Left ventricle myocardium inferior (tissue), 1 donor: ENCODE measurements around the gene RNF157. TPM values are rescaled to one million over a fixed set of nuclear protein-coding genes. Genes with fewer than 3 reads are reported as not detected.

Experiments used
- DNase-seq: peaks from one replicate; pipeline ENCODE4 v3.0.0-alpha.2; 2020
- H3K27ac ChIP-seq: fragments of 200-600 bp; replicated peaks from 2 replicates; pipeline ENCODE4 v1.8.0; 2021
- H3K27me3 ChIP-seq: fragments of 200-600 bp; 2 replicates; pipeline ENCODE4 v1.8.0; 2021; ENCODE audit warnings: low read depth
- H3K36me3 ChIP-seq: fragments of 200-600 bp; 2 replicates; pipeline ENCODE4 v1.8.0; 2021
- H3K4me1 ChIP-seq: fragments of 200-600 bp; 2 replicates; pipeline ENCODE4 v1.8.0; 2021
- H3K4me3 ChIP-seq: fragments of 200-600 bp; 2 replicates; pipeline ENCODE4 v1.8.0; 2021; ENCODE audit warnings: mild to moderate bottlenecking, moderate library complexity
- H3K9me3 ChIP-seq: fragments of 200-600 bp; replicated peaks from 2 replicates; pipeline ENCODE4 v1.8.0; 2021
- intact Hi-C: fragments of 100-400 bp; cut with micrococcal nuclease; formaldehyde crosslinking; loops from one replicate; pipeline ENCODE4 v1.11.0; 2022
- total RNA-seq: library from RNA; stranded (reverse); fragmentation: NEBNext Ultra II Directional; extraction: Animal tissue kit (Norgen Biotek cat#: 25700); gene quantifications from one replicate; pipeline ENCODE4 v1.2.1, GENCODE V29; 2021
- TF ChIP-seq, protein P1 (sequence below): fragments of 200-600 bp; IDR thresholded peaks from 2 replicates; pipeline ENCODE4 v1.8.0; 2021; ENCODE audit warnings: antibody characterized with exemption, mild to moderate bottlenecking, borderline replicate concordance
- donor health status: DM: no; HTN: yes; CAD: no; lungs with severe emphysema.

RNF157 gene
- total RNA-seq, 1 donor from 2014 or later = 4.8 TPM

DNA sequence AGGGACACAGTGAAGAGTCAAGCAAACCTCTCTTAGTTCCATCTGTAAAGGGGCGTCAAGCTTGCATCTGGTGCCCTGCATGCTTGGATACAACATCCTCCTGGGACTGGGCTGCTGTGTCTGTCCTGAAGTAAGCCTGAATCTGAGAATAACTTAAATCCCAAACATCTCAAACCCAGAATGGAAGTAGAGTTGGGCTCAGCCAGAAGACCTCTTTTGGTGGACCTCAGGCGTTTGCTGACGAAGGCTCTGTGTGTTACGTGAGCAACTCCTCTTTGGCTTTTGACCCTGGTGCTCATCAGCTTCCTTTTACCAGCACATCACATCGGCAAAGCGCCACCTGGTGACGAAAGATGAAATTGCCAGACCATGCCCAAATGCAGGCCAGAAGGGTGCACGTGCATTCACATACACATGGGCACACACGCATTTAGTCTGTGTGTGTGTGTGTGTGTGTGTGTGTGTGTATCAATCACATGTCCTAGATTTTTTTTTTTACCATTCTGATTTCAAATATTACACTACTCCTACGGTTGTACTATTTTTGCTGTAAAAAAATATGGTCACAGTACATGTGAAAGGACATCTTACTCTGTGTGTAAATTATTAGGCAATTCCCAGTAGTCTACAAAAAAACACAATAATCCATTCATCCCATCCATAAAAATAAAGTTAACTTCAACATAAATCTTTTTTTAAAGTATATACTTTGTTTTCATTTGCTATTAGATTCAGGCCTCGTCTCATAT, 58.1 kb downstream of the RNF157 start:
- intact Hi-C loops = loop anchor here (10.0 kb wide), 1 partner anchor 93 kb away; no protein-coding TSS in a partner anchor

DNA sequence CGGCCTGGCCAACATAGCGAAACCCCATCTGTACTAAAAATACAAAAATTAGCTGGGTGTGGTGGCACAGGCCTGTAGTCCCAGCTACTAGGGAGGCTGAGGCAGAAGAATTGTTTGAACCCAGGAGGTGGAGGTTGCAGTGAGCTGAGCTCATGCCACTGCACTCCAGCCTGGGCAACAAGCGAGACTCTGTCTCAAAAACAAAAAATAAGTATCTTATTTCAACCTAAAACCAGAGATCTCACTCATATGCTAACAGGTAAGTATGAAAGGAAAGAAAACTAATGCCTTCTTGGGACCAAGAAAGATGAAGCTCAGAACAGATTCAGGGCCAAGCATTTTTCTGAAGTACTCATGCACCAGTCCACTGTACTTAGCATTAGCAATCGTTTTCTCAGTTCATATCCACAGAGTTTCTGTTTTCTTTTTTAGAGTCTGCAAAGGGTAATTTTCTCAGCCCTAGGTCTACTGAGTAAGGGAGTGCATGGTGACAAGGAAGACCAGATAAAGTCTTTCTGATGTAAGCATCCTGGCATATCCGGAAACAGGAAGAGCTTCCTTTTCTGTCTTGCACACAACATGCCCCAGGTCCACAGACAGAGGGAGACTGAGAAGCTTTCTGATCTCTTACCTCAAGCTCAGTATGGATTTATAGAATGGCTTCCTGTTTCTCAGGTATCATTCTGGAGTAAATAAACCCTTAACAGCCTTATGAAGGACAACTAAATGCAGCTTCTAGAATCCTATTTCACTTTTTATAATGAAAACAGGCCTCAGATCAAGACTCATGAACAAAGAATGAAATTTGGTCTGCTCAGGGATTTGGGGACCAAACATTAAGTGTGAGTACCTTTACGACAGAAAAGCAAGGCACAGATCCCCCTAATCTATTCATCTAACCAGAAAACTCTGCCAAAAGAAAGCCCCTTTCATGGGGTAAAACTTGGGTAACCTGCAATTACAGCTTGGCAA, 60.5 kb downstream of the RNF157 start:
- TF ChIP-seq, protein P1, sequence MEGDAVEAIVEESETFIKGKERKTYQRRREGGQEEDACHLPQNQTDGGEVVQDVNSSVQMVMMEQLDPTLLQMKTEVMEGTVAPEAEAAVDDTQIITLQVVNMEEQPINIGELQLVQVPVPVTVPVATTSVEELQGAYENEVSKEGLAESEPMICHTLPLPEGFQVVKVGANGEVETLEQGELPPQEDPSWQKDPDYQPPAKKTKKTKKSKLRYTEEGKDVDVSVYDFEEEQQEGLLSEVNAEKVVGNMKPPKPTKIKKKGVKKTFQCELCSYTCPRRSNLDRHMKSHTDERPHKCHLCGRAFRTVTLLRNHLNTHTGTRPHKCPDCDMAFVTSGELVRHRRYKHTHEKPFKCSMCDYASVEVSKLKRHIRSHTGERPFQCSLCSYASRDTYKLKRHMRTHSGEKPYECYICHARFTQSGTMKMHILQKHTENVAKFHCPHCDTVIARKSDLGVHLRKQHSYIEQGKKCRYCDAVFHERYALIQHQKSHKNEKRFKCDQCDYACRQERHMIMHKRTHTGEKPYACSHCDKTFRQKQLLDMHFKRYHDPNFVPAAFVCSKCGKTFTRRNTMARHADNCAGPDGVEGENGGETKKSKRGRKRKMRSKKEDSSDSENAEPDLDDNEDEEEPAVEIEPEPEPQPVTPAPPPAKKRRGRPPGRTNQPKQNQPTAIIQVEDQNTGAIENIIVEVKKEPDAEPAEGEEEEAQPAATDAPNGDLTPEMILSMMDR = no peak
- Histone ChIP-seq H3K4me3 (no peak overlapping the region), H3K36me3 (no peaks in the 10 kb centered on the region), H3K27ac (no peak overlapping the region), H3K9me3 (no peaks in the 10 kb centered on the region), H3K27me3 (no peaks in the 10 kb centered on the region), H3K4me1 (peaks cover 8% of the 10 kb centered on the region)
- intact Hi-C loops = loop anchor here (10.0 kb wide), 2 partner anchors 55 to 95 kb away; no protein-coding TSS in a partner anchor
- no peak for DNase-seq

More for the DNA sequence above, 58.1 kb downstream of the RNF157 start:
- Histone ChIP-seq H3K27ac (peak overlapping the region; percentile 27), H3K4me3 (no peak overlapping the region), H3K9me3 (no peaks in the 10 kb centered on the region), H3K36me3 (no peaks in the 10 kb centered on the region), H3K4me1 (peaks cover 8% of the 10 kb centered on the region), H3K27me3 (no peaks in the 10 kb centered on the region)
- TF ChIP-seq, protein P1 = peak; percentile 90
- peak; percentile 86 for DNase-seq

DNA sequence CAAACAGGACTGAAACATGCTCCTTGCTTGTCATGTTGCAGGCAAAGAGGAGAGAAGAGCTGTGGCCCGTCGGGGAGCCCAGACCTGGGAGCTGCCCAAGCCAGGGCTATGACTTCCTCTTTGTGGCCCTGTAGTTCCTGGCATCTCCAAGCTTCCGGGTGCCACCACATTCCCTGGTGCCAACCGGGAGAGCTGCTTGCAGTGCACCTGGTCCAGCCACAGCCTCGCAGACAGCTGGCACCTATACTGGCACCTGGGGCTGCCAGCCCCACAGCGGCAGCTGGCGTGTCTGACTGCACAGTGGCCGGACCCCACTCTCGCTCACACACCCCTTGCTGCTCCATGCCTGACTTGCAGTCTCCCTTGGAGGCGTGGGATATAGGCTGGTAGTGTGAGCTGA, 62.2 kb downstream of the RNF157 start:
- Histone ChIP-seq H3K9me3 (no peaks in the 10 kb centered on the region), H3K4me1 (peaks cover 8% of the 10 kb centered on the region), H3K36me3 (no peaks in the 10 kb centered on the region), H3K4me3 (no peak overlapping the region), H3K27me3 (no peaks in the 10 kb centered on the region), H3K27ac (no peak overlapping the region)
- DNase-seq = no peak
- intact Hi-C loops = loop anchor here (10.0 kb wide), 1 partner anchor 53 kb away; no protein-coding TSS in a partner anchor
- TF ChIP-seq, protein P1 = no peak

DNA sequence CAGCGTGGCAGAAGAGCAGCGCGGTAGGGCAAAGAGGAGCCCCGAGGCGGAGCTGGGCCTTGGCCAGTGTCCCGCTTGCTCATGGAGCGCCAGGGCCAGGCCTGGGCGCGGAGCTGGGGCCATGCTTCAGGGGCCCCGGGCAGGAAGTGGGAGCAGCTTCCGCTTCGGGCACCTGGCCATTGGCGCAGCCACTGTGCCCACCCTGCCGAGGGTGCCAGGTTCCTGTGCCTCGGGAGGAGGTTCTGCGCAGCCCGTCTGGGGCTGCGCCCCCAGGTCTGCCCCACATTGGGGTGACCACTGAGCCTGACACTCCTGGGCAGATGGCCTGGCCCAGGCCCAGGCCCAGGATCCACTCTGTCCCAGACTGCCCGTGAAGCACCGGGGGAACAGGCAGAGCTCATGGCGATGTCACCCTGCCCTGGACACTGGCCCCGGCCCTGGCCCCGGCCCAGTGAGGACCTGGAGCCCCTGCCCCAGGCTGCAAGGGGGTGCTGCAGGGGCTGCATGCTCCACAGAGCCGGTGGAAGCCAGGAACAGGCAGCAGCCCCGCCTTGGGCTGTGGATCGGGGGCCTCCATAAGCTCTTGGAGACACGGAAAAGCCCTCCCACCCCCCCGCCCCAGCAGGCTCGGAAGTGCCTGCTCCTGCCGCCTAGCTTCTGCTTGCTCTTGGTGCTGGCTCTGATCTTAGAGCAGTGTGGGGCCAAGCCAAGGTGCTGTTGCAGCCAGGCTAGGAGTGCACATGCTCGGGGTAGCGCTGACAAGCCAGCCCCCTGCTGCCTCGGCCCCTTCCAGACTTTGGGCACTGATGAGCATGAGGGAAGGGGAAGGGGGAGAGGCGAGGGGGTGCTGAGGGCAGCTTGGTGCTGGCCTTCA, 63.4 kb downstream of the RNF157 start:
- H3K9me3 ChIP-seq = no peaks in the 10 kb centered on the region
- no peak overlapping the region for H3K4me3 ChIP-seq
- no peaks in the 10 kb centered on the region for H3K27me3 ChIP-seq
- no peak for DNase-seq
- H3K27ac ChIP-seq = no peak overlapping the region
- H3K36me3 ChIP-seq = no peaks in the 10 kb centered on the region
- TF ChIP-seq, protein P1 = no peak
- peaks cover 2% of the 10 kb centered on the region for H3K4me1 ChIP-seq
- intact Hi-C loops = loop anchor here (10.0 kb wide), 1 partner anchor 52 kb away; no protein-coding TSS in a partner anchor
